HEK293 (cell line): ENCODE results near the gene AQP12A.

Experiments
- BCL11B ChIP-seq: fragments of 450-650 bp; formaldehyde crosslinking; IDR thresholded peaks from 2 replicates; pipeline ENCODE4 v1.5.1; 2016; ENCODE audit warnings: low read depth, missing biosample characterization, missing genetic modification characterization
- CTCF ChIP-seq: fragments of 450-650 bp; formaldehyde crosslinking; IDR thresholded peaks from 2 replicates; pipeline ENCODE4 v1.5.1; 2016; ENCODE audit warnings: missing biosample characterization, missing genetic modification characterization
- MYNN ChIP-seq: fragments of 450-650 bp; formaldehyde crosslinking; IDR thresholded peaks from 2 replicates; pipeline ENCODE4 v1.5.1; 2016; ENCODE audit warnings: missing biosample characterization, missing genetic modification characterization, borderline replicate concordance
- SP2 ChIP-seq: fragments of 450-650 bp; formaldehyde crosslinking; IDR thresholded peaks from 2 replicates; pipeline ENCODE4 v1.5.1; 2016; ENCODE audit warnings: missing biosample characterization, missing genetic modification characterization
- ZNF155 ChIP-seq: fragments of 450-650 bp; formaldehyde crosslinking; IDR thresholded peaks from 2 replicates; pipeline ENCODE4 v1.5.1; 2016; ENCODE audit warnings: missing biosample characterization, missing genetic modification characterization
- ZNF335 ChIP-seq: fragments of 450-650 bp; formaldehyde crosslinking; conservative IDR thresholded peaks from 2 replicates; pipeline ENCODE4 v1.5.1; 2016; ENCODE audit warnings: missing biosample characterization, missing genetic modification characterization
- ZNF449 ChIP-seq: fragments of 450-650 bp; formaldehyde crosslinking; IDR thresholded peaks from 2 replicates; pipeline ENCODE4 v1.5.1; 2017; ENCODE audit warnings: missing biosample characterization, mild to moderate bottlenecking, missing genetic modification characterization, moderate library complexity
- ZNF560 ChIP-seq: fragments of 450-650 bp; formaldehyde crosslinking; IDR thresholded peaks from 2 replicates; pipeline ENCODE4 v1.5.1; 2017; ENCODE audit warnings: missing biosample characterization, missing genetic modification characterization, borderline replicate concordance
- ZNF670 ChIP-seq: fragments of 450-650 bp; formaldehyde crosslinking; IDR thresholded peaks from 2 replicates; pipeline ENCODE4 v1.5.1; 2016; ENCODE audit warnings: missing biosample characterization, missing genetic modification characterization, low read depth

GRCh38 chr2:240737512-240737911 is 45.8 kb downstream of the AQP12A start:
- no peak for TF ChIP-seq MYNN (tag by site-specific recombination)
- no peak for TF ChIP-seq ZNF155 (tag by site-specific recombination)
- no peak for TF ChIP-seq CTCF (tag by site-specific recombination)
- TF ChIP-seq ZNF560 (tag by site-specific recombination) = no peak
- TF ChIP-seq ZNF449 (tag by site-specific recombination) = no peak
- TF ChIP-seq SP2 (tag by site-specific recombination) = no peak
- no peak for TF ChIP-seq ZNF670 (tag by site-specific recombination)
- no peak for TF ChIP-seq ZNF335 (tag by site-specific recombination)
- no peak for TF ChIP-seq BCL11B
